Measurements from ENCODE around the gene MTR.

The MTR gene

GRCh38 chr1:236833575-236833974 is 38.5 kb downstream of the MTR start:
- no peak for TF ChIP-seq CTCF (IDR thresholded peaks at IDR 0.05; ENCODE audit: low read depth, low read length)
- in situ Hi-C loops (cut with HindIII; ENCODE audit: low sequenced_read_pairs) = no loop called here
- H3K4me3 ChIP-seq (ENCODE audit: low read depth, low read length) = no peak overlapping the region
- DNase-seq (ENCODE audit: low read depth, low spot score) = no peak

DNA sequence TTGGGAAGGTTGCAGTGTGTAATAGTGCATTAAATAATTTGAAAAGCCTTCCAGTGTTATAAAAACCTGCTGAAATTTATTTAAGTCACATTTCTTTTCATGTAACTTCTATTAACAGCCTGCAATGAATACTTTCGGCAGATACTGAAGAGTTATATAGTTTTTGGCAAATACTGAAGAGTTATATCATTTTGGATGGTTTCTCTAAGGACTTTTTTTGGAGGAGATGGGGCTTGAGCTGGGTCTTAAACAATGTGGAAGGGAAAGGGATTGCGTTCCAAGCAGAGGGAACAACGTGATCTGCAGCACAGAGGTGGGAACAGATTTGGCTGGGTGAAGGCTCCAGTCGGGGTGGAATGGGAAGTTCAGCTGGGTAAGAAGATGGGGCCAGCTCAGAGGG is 39.8 kb downstream of the MTR start:
- no peak for TF ChIP-seq CTCF (IDR thresholded peaks at IDR 0.05; ENCODE audit: low read depth, low read length)
- no peak for DNase-seq (ENCODE audit: low read depth, low spot score)

DNA sequence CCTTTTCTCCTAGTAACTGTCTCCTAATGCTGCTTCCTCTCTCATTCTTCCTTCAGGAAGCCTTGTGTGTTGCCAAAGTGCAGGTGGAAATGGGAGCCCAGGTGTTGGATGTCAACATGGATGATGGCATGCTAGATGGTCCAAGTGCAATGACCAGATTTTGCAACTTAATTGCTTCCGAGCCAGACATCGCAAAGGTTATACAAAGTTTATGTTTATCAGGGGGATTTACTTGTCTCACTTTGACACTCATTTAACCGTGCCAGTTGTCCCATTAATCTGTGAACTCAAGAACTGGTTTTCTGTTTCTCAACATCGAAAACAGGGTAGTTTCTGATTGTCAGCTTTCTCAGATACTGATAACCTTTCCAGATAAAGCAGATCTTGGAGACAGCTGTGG is 40.4 kb downstream of the MTR start:
- TF ChIP-seq CTCF (IDR thresholded peaks at IDR 0.05; ENCODE audit: low read depth, low read length) = no peak
- no peak for DNase-seq (ENCODE audit: low read depth, low spot score)
- H3K4me3 ChIP-seq (ENCODE audit: low read depth, low read length) = no peak overlapping the region
- in situ Hi-C loops (cut with HindIII; ENCODE audit: low sequenced_read_pairs) = no loop called here

More for the DNA sequence above, 39.8 kb downstream of the MTR start:
- in situ Hi-C loops (cut with HindIII; ENCODE audit: low sequenced_read_pairs) = no loop called here
- no peak overlapping the region for H3K4me3 ChIP-seq (ENCODE audit: low read depth, low read length)

GRCh38 chr1:236836157-236836556 is 41.1 kb downstream of the MTR start:
- no peak overlapping the region for H3K4me3 ChIP-seq (ENCODE audit: low read depth, low read length)
- in situ Hi-C loops (cut with HindIII; ENCODE audit: low sequenced_read_pairs) = no loop called here
- no peak for TF ChIP-seq CTCF (IDR thresholded peaks at IDR 0.05; ENCODE audit: low read depth, low read length)
- DNase-seq (ENCODE audit: low read depth, low spot score) = no peak

GRCh38 chr1:236837115-236837514 is 42.0 kb downstream of the MTR start:
- no peak for DNase-seq (ENCODE audit: low read depth, low spot score)
- TF ChIP-seq CTCF (IDR thresholded peaks at IDR 0.05; ENCODE audit: low read depth, low read length) = no peak
- in situ Hi-C loops (cut with HindIII; ENCODE audit: low sequenced_read_pairs) = no loop called here
- no peak overlapping the region for H3K4me3 ChIP-seq (ENCODE audit: low read depth, low read length)

DNA sequence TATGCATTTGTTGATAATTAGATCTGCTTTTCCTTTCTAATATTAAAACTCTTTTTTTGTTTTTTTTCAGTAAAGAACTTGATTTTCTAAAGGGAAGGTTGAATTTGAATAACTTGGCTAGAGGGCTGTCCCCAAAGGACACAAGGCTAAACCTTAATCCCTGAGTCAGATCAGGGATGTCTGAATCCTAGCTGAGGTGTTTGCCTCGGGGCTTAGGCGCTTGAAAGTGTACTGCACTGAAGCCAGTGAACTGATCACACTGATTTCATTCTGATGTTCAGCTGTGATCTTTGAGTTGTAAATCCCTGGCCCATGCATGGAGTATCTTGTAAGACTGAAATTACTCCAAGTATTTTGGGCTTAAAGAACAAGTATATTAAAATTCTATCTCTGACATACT is 42.8 kb downstream of the MTR start:
- no peak for DNase-seq (ENCODE audit: low read depth, low spot score)
- in situ Hi-C loops (cut with HindIII; ENCODE audit: low sequenced_read_pairs) = no loop called here
- TF ChIP-seq CTCF (IDR thresholded peaks at IDR 0.05; ENCODE audit: low read depth, low read length) = no peak

GRCh38 chr1:236841341-236841740 is 46.2 kb downstream of the MTR start:
- in situ Hi-C loops (cut with HindIII; ENCODE audit: low sequenced_read_pairs) = no loop called here
- H3K4me3 ChIP-seq (ENCODE audit: low read depth, low read length) = no peak overlapping the region
- no peak for DNase-seq (ENCODE audit: low read depth, low spot score)
- no peak for TF ChIP-seq CTCF (IDR thresholded peaks at IDR 0.05; ENCODE audit: low read depth, low read length)

More for the DNA sequence above, 42.8 kb downstream of the MTR start:
- no peak overlapping the region for H3K4me3 ChIP-seq (ENCODE audit: low read depth, low read length)
